Measurements from ENCODE around the gene PCNX2. TPM values are rescaled to one million over a fixed set of nuclear protein-coding genes. Genes with fewer than 3 reads are reported as not detected.

The PCNX2 gene
- total and polyA plus RNA-seq, 2 donors (not counting 3 experiments of a cell fraction or from before 2014, with no cell fraction given): 6.6 to 11.0 TPM

- peaks cover 2% of the 10 kb centered on the region for H3K4me1 ChIP-seq (ENCODE audit: control insufficient read depth, extremely low read depth, insufficient read depth, low read length)
- FAIRE-seq (no peak), DNase-seq (ENCODE audit: low read depth, low spot score) (peak; percentile 65)
- no peaks in the 10 kb centered on the region for H3K79me2 ChIP-seq (ENCODE audit: control insufficient read depth, insufficient read depth, low read length)
- H3K4me3 ChIP-seq (replicated peaks in 1 of 3; ENCODE audit: insufficient read depth in 1 of 3, low read depth in 1 of 3, low read length in 3 of 3): no peak overlapping the region
- POLR2A ChIA-PET: no interaction called here
- intact Hi-C loops (cut with micrococcal nuclease): loop anchor here (1.0 kb wide), 1 partner anchor 291 kb away; no protein-coding TSS in a partner anchor
- peaks cover 3% of the 10 kb centered on the region in 2 experiments for H3K36me3 ChIP-seq (ENCODE audit: control insufficient read depth in 2 of 2, extremely low read depth in 1 of 2, insufficient read depth in 2 of 2, low read length in 2 of 2)
- no peaks in the 10 kb centered on the region for H3K9me3 ChIP-seq (replicated peaks; ENCODE audit: control insufficient read depth, insufficient read depth, low read length)
- no TSS peak for BruUV-seq (replicated peaks)
- H2AFZ ChIP-seq (ENCODE audit: low read depth, low read length): no peak overlapping the region
- dilution Hi-C loops (cut with MboI; ENCODE audit: extremely low pct_ligation_motif_present, low sequenced_read_pairs): no loop called here
- H3K9ac ChIP-seq (replicated peaks; ENCODE audit: extremely low read depth, insufficient read depth, low read length): no peak overlapping the region
- TF ChIP-seq GATA2 (IDR thresholded peaks at IDR 0.05; ENCODE audit: insufficient read depth, insufficient read length, low read depth, low read length): peak; percentile 49
- TF ChIP-seq JUN (IDR thresholded peaks at IDR 0.05; ENCODE audit: borderline replicate concordance, insufficient read depth, insufficient read length, low read depth): no peak
- TF ChIP-seq POLR2AphosphoS5 (IDR thresholded peaks at IDR 0.05; ENCODE audit: insufficient read depth, low read depth, low read length): no peak
- no peak for TF ChIP-seq MAX (IDR thresholded peaks at IDR 0.05; ENCODE audit: insufficient read depth, insufficient read length)
- peak; percentile 27 for TF ChIP-seq FOS (IDR thresholded peaks at IDR 0.05; ENCODE audit: borderline replicate concordance, insufficient read depth, low read length)
- TF ChIP-seq MYC (IDR thresholded peaks at IDR 0.05; ENCODE audit: low read depth, low read length): no peak
- no peaks in the 10 kb centered on the region for H3K27me3 ChIP-seq (ENCODE audit: control insufficient read depth in 2 of 2, insufficient read depth in 2 of 2, low read length in 2 of 2)
- CTCF ChIA-PET: interaction anchor here (0.7 kb wide), 1 partner anchor 12 kb away, joined by 3 read pairs; no protein-coding TSS in a partner anchor
- H3K4me2 ChIP-seq (ENCODE audit: insufficient read depth, low read length): no peak overlapping the region
- H3K27ac ChIP-seq (ENCODE audit: insufficient read depth, low read depth, low read length): no peak overlapping the region
- H3K9me1 ChIP-seq (replicated peaks; ENCODE audit: control insufficient read depth, extremely low read depth, insufficient read depth, low read length): no peaks in the 10 kb centered on the region
- no peaks in the 10 kb centered on the region for H4K20me1 ChIP-seq (replicated peaks; ENCODE audit: control insufficient read depth, extremely low read depth, insufficient read depth, low read length)
Measured at GRCh38 chr1:232974971-232975370, 320.6 kb downstream of the PCNX2 start.
